Smooth muscle cell (in vitro differentiated cells): ENCODE results near the gene DAB1. TPM values are rescaled to one million over a fixed set of nuclear protein-coding genes. Genes with fewer than 3 reads are reported as not detected.

ENCODE experiments used
- DNase-seq: peaks from one replicate; lab custom pipeline; 2025; ENCODE audit not compliant: unreplicated experiment; lab: John Stamatoyannopoulos, UW
- H2AFZ ChIP-seq: fragments of 200-600 bp; sonication (generic); 2 replicates; pipeline ENCODE4 v1.6.0; 2016; ENCODE audit warnings: antibody characterized with exemption, low read depth, mild to moderate bottlenecking
- H3F3A ChIP-seq: fragments of 200-600 bp; sonication (generic); 2 replicates; pipeline ENCODE4 v1.6.0; 2017; ENCODE audit warnings: antibody characterized with exemption, low read depth
- H3K27ac ChIP-seq: fragments of 200-600 bp; sonication (generic); 2 replicates; pipeline ENCODE4 v1.5.1; 2016; ENCODE audit warnings: low read depth, mild to moderate bottlenecking
- H3K27me3 ChIP-seq: fragments of 200-600 bp; sonication (generic); 2 replicates; pipeline ENCODE4 v1.6.1; 2016; ENCODE audit warnings: low read depth, mild to moderate bottlenecking
- H3K36me3 ChIP-seq: fragments of 200-600 bp; sonication (generic); 2 replicates; pipeline ENCODE4 v1.5.1; 2016; ENCODE audit warnings: low read depth
- H3K4me1 ChIP-seq: fragments of 200-600 bp; sonication (generic); 2 replicates; pipeline ENCODE4 v1.5.1; 2016; ENCODE audit warnings: low read depth
- H3K4me2 ChIP-seq: fragments of 200-600 bp; sonication (generic); 2 replicates; pipeline ENCODE4 v1.6.0; 2016; ENCODE audit warnings: mild to moderate bottlenecking
- H3K4me3 ChIP-seq: fragments of 200-600 bp; sonication (generic); 2 replicates; pipeline ENCODE4 v1.5.1; 2016; ENCODE audit warnings: mild to moderate bottlenecking
- H3K79me2 ChIP-seq: fragments of 200-600 bp; sonication (generic); 2 replicates; pipeline ENCODE4 v1.6.0; 2016; ENCODE audit warnings: low read depth, mild to moderate bottlenecking
- H3K9ac ChIP-seq: fragments of 200-600 bp; sonication (generic); 2 replicates; pipeline ENCODE4 v1.6.0; 2016; ENCODE audit warnings: low read depth
- H3K9me3 ChIP-seq: fragments of 200-600 bp; sonication (generic); replicated peaks from 2 replicates; pipeline ENCODE4 v1.5.1; 2016; ENCODE audit warnings: low read depth
- H4K20me1 ChIP-seq: fragments of 200-600 bp; sonication (generic); 2 replicates; pipeline ENCODE4 v1.6.0; 2016; ENCODE audit warnings: low read depth
- CTCF ChIP-seq: fragments of 200-600 bp; sonication (generic); IDR thresholded peaks from 2 replicates; pipeline ENCODE4 v1.5.1; 2017; ENCODE audit warnings: borderline replicate concordance, mild to moderate bottlenecking, antibody characterized with exemption; ENCODE audit not compliant: insufficient read depth, poor library complexity, severe bottlenecking
- WGBS: methylation state at CpG from one replicate; pipeline ENCODE4 v1.1.7; 2016; ENCODE audit warnings: low lambda C conversion rate; 5-methylcytosine and 5-hydroxymethylcytosine counted together
- polyA plus RNA-seq: library from polyadenylated mRNA; unstranded; fragments of >200 nt; fragmentation: Nextera tagmentation; extraction: Ambion mirVana; gene quantifications from 2 replicates; pipeline ENCODE4 v1.2.1, GENCODE V29; 2016
- total RNA-seq: library from RNA; depleted of rRNA; stranded (reverse); fragments of >200 nt; gene quantifications from 2 replicates; pipeline ENCODE4 v1.2.3, GENCODE V29; 2014

DAB1 gene
- total and polyA plus RNA-seq, 2 experiments from 2014 or later = 0.22 to 0.30 TPM

GRCh38 chr1:57340334-57341070 lies 83.4 kb downstream of the DAB1 start:
- no peaks in the 10 kb centered on the region for H3F3A ChIP-seq
- DNase-seq = no peak
- H3K27ac ChIP-seq = no peak overlapping the region
- no peaks in the 10 kb centered on the region for H3K4me1 ChIP-seq
- no peak overlapping the region for H3K4me2 ChIP-seq
- TF ChIP-seq CTCF = no peak
- no peaks in the 10 kb centered on the region for H3K9me3 ChIP-seq
- peaks cover 6% of the 10 kb centered on the region for H3K27me3 ChIP-seq
- no peaks in the 10 kb centered on the region for H3K36me3 ChIP-seq
- no peaks in the 10 kb centered on the region for H3K79me2 ChIP-seq
- 98% methylated on average over 6 of the region's 6 CpGs for WGBS
- H4K20me1 ChIP-seq = no peaks in the 10 kb centered on the region
- no peak overlapping the region for H2AFZ ChIP-seq
- H3K9ac ChIP-seq = no peak overlapping the region
- no peak overlapping the region for H3K4me3 ChIP-seq

- Histone ChIP-seq H4K20me1 (no peaks in the 10 kb centered on the region), H3F3A (no peaks in the 10 kb centered on the region), H3K36me3 (no peaks in the 10 kb centered on the region), H3K27me3 (peaks cover 6% of the 10 kb centered on the region), H3K9ac (no peak overlapping the region), H3K4me3 (no peak overlapping the region), H3K9me3 (no peaks in the 10 kb centered on the region), H3K27ac (no peak overlapping the region), H3K79me2 (no peaks in the 10 kb centered on the region), H3K4me2 (no peak overlapping the region), H2AFZ (no peak overlapping the region), H3K4me1 (no peaks in the 10 kb centered on the region)
- no peak for DNase-seq
- 89% methylated on average over 3 of the region's 3 CpGs for WGBS
- no peak for TF ChIP-seq CTCF
These were observed 86.2 kb downstream of the DAB1 start for GRCh38 chr1:57337623-57338022.

GRCh38 chr1:57336793-57337192 lies 87.1 kb downstream of the DAB1 start:
- H3K27me3 ChIP-seq = peaks cover 6% of the 10 kb centered on the region
- no peaks in the 10 kb centered on the region for H3K4me1 ChIP-seq
- no peaks in the 10 kb centered on the region for H3K79me2 ChIP-seq
- H3K36me3 ChIP-seq = no peaks in the 10 kb centered on the region
- no peak for TF ChIP-seq CTCF
- H3K27ac ChIP-seq = no peak overlapping the region
- no peaks in the 10 kb centered on the region for H4K20me1 ChIP-seq
- DNase-seq = no peak
- H3K9ac ChIP-seq = no peak overlapping the region
- H2AFZ ChIP-seq = no peak overlapping the region
- H3K4me2 ChIP-seq = no peak overlapping the region
- no peaks in the 10 kb centered on the region for H3F3A ChIP-seq
- no peak overlapping the region for H3K4me3 ChIP-seq
- no peaks in the 10 kb centered on the region for H3K9me3 ChIP-seq
- 53% methylated on average over 2 of the region's 2 CpGs for WGBS

- WGBS = 96% methylated on average over 3 of the region's 3 CpGs
These were observed 92.2 kb downstream of the DAB1 start for GRCh38 chr1:57331620-57332019.

More at GRCh38 chr1:57331620-57332019, 92.2 kb downstream of the DAB1 start:
- Histone ChIP-seq H4K20me1 (no peaks in the 10 kb centered on the region), H3K4me1 (no peaks in the 10 kb centered on the region), H3K27me3 (no peaks in the 10 kb centered on the region), H3K27ac (no peak overlapping the region), H3K9me3 (no peaks in the 10 kb centered on the region), H3K79me2 (no peaks in the 10 kb centered on the region), H2AFZ (no peak overlapping the region), H3K4me2 (no peak overlapping the region), H3F3A (no peaks in the 10 kb centered on the region), H3K4me3 (no peak overlapping the region), H3K36me3 (no peaks in the 10 kb centered on the region), H3K9ac (no peak overlapping the region)
- no peak for DNase-seq
- no peak for TF ChIP-seq CTCF
